Measurements from ENCODE around the gene USP36. TPM values are rescaled to one million over a fixed set of nuclear protein-coding genes. Genes with fewer than 3 reads are reported as not detected.

Gene USP36
- total and polyA plus RNA-seq, 4 donors: 22.2 to 61.5 (median 44.9) TPM

DNA sequence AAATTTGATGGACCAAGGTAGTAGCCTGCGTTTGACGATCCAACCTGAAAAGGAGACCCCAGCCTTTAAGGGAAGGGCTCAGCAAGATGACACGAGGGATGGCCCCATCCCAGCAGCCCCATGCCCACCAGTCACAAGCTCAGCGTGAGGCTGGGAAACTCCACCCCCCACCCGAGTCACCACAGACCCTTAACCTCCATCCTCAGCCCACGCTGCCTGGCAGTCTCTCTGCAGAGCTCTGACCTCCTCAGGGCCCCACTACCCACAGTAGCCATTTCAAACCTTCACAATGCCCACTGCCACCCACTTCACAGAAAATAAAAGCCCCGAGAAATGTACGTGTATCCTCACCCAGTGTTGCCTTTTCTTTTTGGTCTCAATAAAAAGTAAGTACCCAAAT is 18.7 kb downstream of the USP36 start:
- Histone ChIP-seq H3K4me1 (ENCODE audit: control insufficient read depth in 5 of 5, insufficient read depth in 5 of 5, low read length in 5 of 5) (peaks cover 0 to 3% (median 0%) of the 10 kb centered on the region in 5 donors), H3K9ac (ENCODE audit: insufficient read depth in 1 of 2, low read length in 2 of 2) (no peak overlapping the region), H3K4me3 (no peak overlapping the region), H3K27ac (ENCODE audit: low read depth in 1 of 2, low read length in 1 of 2) (no peak overlapping the region), H3K36me3 (ENCODE audit: control insufficient read depth in 4 of 4, insufficient read depth in 4 of 4, low read length in 4 of 4) (peaks cover 44 to 70% (median 50%) of the 10 kb centered on the region in 4 donors), H3K9me3 (ENCODE audit: control insufficient read depth in 4 of 4, insufficient read depth in 3 of 4, low read length in 3 of 4) (no peaks in the 10 kb centered on the region), H3K27me3 (ENCODE audit: control insufficient read depth in 3 of 3, insufficient read depth in 3 of 3, low read length in 2 of 3) (no peaks in the 10 kb centered on the region)
- 96 to 99% methylated on average over 8 of the region's 8 CpGs for WGBS, 2 donors
- TF ChIP-seq, protein P1, sequence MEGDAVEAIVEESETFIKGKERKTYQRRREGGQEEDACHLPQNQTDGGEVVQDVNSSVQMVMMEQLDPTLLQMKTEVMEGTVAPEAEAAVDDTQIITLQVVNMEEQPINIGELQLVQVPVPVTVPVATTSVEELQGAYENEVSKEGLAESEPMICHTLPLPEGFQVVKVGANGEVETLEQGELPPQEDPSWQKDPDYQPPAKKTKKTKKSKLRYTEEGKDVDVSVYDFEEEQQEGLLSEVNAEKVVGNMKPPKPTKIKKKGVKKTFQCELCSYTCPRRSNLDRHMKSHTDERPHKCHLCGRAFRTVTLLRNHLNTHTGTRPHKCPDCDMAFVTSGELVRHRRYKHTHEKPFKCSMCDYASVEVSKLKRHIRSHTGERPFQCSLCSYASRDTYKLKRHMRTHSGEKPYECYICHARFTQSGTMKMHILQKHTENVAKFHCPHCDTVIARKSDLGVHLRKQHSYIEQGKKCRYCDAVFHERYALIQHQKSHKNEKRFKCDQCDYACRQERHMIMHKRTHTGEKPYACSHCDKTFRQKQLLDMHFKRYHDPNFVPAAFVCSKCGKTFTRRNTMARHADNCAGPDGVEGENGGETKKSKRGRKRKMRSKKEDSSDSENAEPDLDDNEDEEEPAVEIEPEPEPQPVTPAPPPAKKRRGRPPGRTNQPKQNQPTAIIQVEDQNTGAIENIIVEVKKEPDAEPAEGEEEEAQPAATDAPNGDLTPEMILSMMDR (IDR thresholded peaks at IDR 0.05; ENCODE audit: control extremely low read depth, extremely low read depth): no peak
- DNase-seq (no peak), ATAC-seq (ENCODE audit: insufficient read depth, low FRiP score) (no peak)

- Histone ChIP-seq H3K4me1 (ENCODE audit: control insufficient read depth in 5 of 5, insufficient read depth in 5 of 5, low read length in 5 of 5) (peaks cover 0 to 3% (median 0%) of the 10 kb centered on the region in 5 donors), H3K9ac (ENCODE audit: insufficient read depth in 1 of 2, low read length in 2 of 2) (no peak overlapping the region), H3K27ac (ENCODE audit: low read depth in 1 of 2, low read length in 1 of 2) (no peak overlapping the region), H3K9me3 (ENCODE audit: control insufficient read depth in 4 of 4, insufficient read depth in 3 of 4, low read length in 3 of 4) (no peaks in the 10 kb centered on the region), H3K27me3 (ENCODE audit: control insufficient read depth in 3 of 3, insufficient read depth in 3 of 3, low read length in 2 of 3) (no peaks in the 10 kb centered on the region), H3K4me3 (no peak overlapping the region), H3K36me3 (ENCODE audit: control insufficient read depth in 4 of 4, insufficient read depth in 4 of 4, low read length in 4 of 4) (peaks cover 40 to 70% (median 46%) of the 10 kb centered on the region in 4 donors)
- TF ChIP-seq, protein P1 (IDR thresholded peaks at IDR 0.05; ENCODE audit: control extremely low read depth, extremely low read depth): no peak
- ATAC-seq (ENCODE audit: insufficient read depth, low FRiP score) (no peak), DNase-seq (no peak)
- 92 to 97% methylated on average over 13 of the region's 13 CpGs for WGBS, 2 donors
Measured at GRCh38 chr17:78820841-78821240, 19.8 kb downstream of the USP36 start.

- peaks cover 38 to 68% (median 44%) of the 10 kb centered on the region in 4 donors for H3K36me3 ChIP-seq (ENCODE audit: control insufficient read depth in 4 of 4, insufficient read depth in 4 of 4, low read length in 4 of 4)
- peaks cover 0 to 3% (median 0%) of the 10 kb centered on the region in 5 donors for H3K4me1 ChIP-seq (ENCODE audit: control insufficient read depth in 5 of 5, insufficient read depth in 5 of 5, low read length in 5 of 5)
- H3K4me3 ChIP-seq: no peak overlapping the region
- no peak overlapping the region for H3K27ac ChIP-seq (ENCODE audit: low read depth in 1 of 2, low read length in 1 of 2)
- DNase-seq: no peak
- no peak overlapping the region for H3K9ac ChIP-seq (ENCODE audit: insufficient read depth in 1 of 2, low read length in 2 of 2)
- WGBS, 2 donors: 92 to 95% methylated on average over 18 of the region's 18 CpGs
- H3K27me3 ChIP-seq (ENCODE audit: control insufficient read depth in 3 of 3, insufficient read depth in 3 of 3, low read length in 2 of 3): no peaks in the 10 kb centered on the region
- H3K9me3 ChIP-seq (ENCODE audit: control insufficient read depth in 4 of 4, insufficient read depth in 3 of 4, low read length in 3 of 4): no peaks in the 10 kb centered on the region
- no peak for ATAC-seq (ENCODE audit: insufficient read depth, low FRiP score)
- TF ChIP-seq, protein P1 (IDR thresholded peaks at IDR 0.05; ENCODE audit: control extremely low read depth, extremely low read depth): no peak
Measured at GRCh38 chr17:78819806-78820792, 20.5 kb downstream of the USP36 start.
